ENCODE data around the gene LRRK1.
"Not testable (repeated sequence)": the region's sequence is repeated elsewhere in the genome, so short reads cannot be mapped to it uniquely, and the experiment has no call there.

The LRRK1 gene

DNA sequence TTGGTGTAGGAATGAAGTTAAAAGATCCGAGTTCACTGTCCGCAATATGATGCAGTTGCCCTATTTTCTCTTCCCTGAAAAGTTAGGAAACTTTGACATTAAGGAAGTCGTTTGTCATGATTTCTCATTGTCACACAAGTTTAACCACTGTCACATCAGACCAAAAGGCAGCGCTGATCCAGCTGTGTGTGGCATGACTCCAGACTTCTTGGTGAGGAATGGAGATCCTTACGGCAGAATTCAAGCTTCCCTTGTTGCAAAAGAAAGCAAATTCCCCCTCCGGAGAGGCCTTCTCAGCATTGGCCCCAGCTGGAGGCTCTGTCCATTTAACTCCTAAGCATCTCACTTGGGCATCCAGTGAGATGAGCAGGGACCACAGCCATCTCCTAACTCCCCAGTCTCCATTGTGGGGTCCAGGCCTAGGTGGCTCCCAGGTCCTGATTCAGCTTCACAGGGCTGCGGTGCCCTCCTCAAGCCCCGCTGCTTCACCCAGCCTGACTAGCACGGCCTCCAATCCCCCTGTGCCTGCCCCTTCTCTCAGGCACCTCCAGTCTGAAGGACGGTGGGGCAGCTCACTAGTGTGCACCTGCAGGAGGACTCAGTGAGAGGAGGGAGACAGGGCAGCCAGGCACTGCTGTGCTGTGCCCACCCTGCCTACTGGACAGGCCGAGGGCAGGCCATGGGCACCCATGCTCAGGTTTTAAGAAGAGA lies 173.2 kb downstream of the LRRK1 start:
- DNase-seq (ENCODE audit: low spot score) = no peak

- DNase-seq (ENCODE audit: low spot score) = no peak
Measured at GRCh38 chr15:101092867-101093202, 173.7 kb downstream of the LRRK1 start.

GRCh38 chr15:101093958-101094357 lies 174.8 kb downstream of the LRRK1 start:
- no peak for DNase-seq (ENCODE audit: low spot score)

- DNase-seq (ENCODE audit: low spot score) = not testable (repeated sequence)
Measured at GRCh38 chr15:101095796-101096406, 176.7 kb downstream of the LRRK1 start.

GRCh38 chr15:101097111-101097510 lies 178.0 kb downstream of the LRRK1 start:
- no peak for DNase-seq (ENCODE audit: low spot score)

DNA sequence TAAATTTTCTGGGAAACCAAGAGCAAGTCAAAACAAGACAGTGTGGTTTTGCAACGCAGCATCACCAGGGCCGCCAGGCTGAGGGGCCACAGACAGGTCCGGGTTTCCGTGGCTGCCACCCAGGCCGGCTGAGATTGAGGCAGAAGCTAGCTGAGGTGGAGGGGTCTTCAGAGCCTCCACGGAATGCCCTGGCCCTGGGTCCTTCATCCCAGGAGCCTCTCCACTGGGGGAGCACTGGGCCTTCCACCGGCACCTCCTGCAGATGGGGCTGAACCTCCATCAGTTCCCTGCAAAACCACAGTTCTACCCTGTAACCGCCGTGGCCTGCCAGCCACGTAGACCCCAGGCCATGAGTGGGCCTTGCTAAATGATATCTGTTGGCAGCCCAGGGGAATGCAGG lies 180.0 kb downstream of the LRRK1 start:
- DNase-seq (ENCODE audit: low spot score) = no peak

GRCh38 chr15:101100118-101100517 lies 181.0 kb downstream of the LRRK1 start:
- DNase-seq (ENCODE audit: low spot score) = no peak

GRCh38 chr15:101100593-101101442 lies 181.7 kb downstream of the LRRK1 start:
- no peak for DNase-seq (ENCODE audit: low spot score)

DNA sequence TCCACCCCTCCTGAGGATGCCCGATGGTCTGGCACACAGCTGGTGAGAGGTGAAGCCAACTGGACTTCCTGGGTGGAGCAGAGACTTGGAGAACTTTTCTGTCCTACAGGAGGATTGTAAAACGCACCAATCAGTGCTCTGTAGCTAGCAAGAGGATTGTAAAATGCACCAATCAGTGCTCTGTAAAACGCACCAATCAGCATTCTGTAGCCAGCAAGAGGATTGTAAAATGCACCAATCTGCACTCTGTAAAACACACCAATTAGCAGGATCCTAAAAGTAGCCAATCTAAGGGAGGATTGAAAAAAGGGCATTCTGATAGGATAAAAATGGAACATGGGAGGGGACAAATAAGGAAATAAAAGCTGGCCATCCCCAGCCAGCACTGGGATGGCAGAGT lies 182.5 kb downstream of the LRRK1 start:
- DNase-seq (ENCODE audit: low spot score) = no peak

- no peak for DNase-seq (ENCODE audit: low spot score)
Measured at GRCh38 chr15:101102746-101103145, 183.6 kb downstream of the LRRK1 start.

GRCh38 chr15:101103598-101103997 lies 184.4 kb downstream of the LRRK1 start:
- DNase-seq (ENCODE audit: low spot score) = no peak

DNA sequence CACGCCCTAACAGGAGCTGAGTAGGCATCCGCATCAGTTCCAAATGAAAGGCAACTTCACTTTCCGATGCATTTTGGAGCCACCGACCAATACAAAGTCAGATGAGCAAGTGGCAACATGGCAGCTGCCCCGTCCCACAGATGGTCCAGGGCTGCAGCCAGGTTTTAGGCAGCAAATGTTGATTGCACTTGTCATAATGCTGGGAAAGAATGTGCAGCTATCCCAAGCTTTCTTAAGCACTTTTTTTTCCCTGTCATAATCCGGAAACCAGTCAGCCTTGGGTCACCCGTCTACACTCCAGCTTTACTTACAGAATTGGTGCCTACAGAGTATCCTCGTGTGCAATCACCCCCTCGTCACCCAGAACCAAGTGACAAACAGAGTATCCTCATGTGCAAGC lies 185.0 kb downstream of the LRRK1 start:
- DNase-seq (ENCODE audit: low spot score) = no peak

DNA sequence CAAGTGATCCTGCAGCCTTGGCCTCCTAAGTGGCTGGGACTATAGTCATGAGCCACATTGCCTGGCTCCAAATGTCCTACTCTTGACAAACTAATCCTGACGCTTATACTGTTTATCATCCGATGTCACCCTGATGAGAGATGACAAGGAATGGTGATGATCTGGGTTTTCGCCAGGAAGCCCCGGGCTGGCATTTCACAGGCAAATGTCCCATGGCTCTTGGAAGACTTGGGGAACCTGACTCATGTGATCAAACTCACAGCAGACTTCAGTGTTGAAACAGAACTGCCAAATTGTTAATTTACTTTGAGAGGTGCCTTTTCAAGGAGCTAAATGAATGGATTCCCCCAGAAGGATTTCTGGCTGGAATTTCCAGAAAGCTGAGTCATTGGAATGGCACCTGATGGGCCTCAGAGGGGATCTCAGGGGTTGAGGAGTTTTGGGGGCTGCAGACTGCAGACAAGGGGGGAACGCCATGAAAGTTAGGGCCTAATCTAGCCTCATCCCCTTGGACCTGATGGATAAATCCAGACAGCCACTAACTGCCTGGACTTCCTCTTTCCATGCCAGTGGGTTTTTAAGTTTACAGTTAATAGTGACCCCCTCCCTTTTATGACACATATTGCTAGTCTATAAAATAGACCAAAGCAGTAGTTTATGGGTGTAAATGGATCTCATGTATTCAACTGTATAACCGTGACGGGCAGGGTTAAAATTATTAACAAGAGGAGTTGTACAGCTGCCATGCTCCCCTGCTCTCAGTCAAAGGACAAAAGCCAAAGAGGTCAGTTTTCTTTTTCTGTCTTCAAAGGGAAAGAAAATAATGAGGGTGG lies 186.1 kb downstream of the LRRK1 start:
- no peak for DNase-seq (ENCODE audit: low spot score)

DNA sequence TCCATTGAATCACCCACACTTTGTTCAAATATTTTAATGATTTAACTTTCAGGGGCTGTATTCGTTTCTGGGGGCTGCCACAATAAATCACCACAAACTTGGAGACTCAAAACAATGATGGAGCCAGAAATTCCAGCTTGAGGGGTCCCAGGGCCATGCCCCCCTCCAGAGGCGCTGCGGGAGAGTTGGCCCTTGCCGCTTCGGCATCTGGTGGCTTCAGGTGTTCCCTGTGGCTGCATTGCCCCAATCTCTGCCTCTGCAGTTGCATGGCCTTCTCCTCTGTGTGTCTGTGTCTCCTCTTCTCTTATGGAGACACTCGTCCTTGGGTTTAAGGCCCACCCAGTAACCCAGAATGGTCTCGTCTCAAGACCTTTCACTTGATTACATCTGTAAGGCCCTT lies 187.9 kb downstream of the LRRK1 start:
- DNase-seq (ENCODE audit: low spot score) = no peak

- no peak for DNase-seq (ENCODE audit: low spot score)
Measured at GRCh38 chr15:101107625-101108460, 188.7 kb downstream of the LRRK1 start.

DNA sequence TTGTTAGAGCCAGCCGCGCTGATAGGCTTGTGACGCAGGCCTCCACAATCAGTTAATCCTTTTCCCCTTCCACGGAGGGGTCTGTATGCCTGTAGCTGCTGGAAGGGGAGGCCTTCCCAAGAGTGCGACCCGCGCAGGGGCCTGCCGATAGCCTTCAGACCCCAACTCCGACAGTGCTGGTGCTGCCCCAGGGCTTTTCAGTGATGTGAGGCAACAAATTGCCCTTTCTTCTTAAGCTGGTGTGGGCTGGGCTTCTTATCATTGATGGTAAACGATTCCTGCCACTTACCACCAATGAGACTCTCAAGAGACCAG lies 189.3 kb downstream of the LRRK1 start:
- no peak for DNase-seq (ENCODE audit: low spot score)

- DNase-seq (ENCODE audit: low spot score) = no peak
Measured at GRCh38 chr15:101108791-101109190, 189.6 kb downstream of the LRRK1 start.

DNA sequence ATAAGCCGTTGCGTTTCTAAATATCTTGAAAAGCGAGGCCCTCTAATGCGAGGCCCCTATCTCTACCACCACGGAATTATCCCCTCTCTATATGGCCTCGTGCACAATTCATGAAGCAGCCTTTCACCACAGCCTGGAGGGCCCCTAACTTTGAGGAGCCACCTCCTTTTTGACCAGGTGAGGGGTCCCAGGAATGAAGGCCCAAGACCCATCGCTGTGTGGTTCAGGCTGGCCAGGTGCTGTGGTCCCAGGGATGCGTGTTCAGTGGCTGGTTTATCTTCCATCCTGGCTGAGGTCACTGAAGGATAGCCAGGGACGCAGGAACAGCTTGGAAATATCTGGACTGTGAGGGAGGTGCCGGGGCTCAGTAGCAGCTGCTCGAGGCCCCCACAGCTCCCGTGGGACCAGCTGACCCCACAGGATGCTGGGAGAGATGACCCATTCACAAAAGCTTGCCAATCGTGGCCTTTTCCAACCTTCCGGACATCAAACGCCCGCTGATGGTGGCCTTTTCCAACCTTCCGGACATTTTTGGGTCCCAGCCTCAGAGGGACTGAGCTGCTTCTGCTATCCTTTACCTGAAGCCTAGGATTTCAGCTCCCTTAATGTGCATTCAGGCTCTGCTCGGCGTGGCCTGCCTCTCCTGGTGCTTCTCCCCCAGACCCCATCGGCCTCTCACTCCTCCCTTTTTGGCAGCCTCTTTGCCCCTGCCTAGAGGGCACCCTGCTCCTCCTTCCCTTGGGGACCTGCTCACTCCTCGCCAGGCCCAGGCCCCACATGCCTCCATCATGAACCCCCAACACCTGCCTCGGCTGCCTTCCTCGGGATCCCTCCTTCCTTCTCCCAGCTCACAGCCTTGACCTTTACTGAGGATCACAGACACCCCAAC lies 191.8 kb downstream of the LRRK1 start:
- DNase-seq (ENCODE audit: low spot score) = no peak

GRCh38 chr15:101111570-101112262 lies 192.6 kb downstream of the LRRK1 start:
- DNase-seq (ENCODE audit: low spot score) = no peak
